Uterus (tissue), 2 donors: Measurements from ENCODE around the gene BRCA2.

Experiments used
- POLR2A ChIP-seq, 2 donors: fragments of 450-650 bp; IDR thresholded peaks; one replicate each; pipeline ENCODE4 v1.6.1; 2016; ENCODE audit warnings: antibody characterized with exemption in 2 of 2, mild to moderate bottlenecking in 1 of 2, moderate library complexity in 1 of 2
- TF ChIP-seq, protein P1 (sequence below), 4 experiments: fragments of 200-600 bp in 2 of 4; fragments of 450-650 bp in 2 of 4; sonication (generic) in 2 of 4; IDR thresholded peaks; one replicate each; pipeline ENCODE4 v1.5.1; 2016 to 2019; ENCODE audit warnings: antibody characterized with exemption in 4 of 4, mild to moderate bottlenecking in 2 of 4, moderate library complexity in 1 of 4

DNA sequence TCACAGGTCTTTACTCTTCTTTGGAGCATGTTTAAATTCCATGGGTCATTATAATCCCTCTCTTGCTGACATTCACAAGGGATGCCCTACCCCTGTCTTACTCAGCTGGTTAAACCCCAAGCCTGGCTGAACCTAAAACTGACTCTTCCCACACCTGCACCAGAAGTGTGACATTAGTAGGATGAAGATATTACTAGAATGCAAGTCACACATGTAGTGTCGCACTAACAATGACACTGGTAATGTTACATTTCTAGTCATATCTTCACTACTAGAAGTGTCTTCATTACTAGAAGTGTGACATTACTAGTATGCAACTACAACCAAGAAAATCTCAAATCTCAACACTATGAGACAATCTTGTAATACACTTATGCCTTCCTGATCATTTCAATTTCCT is 14.4 kb upstream of the BRCA2 start:
- TF ChIP-seq, protein P1, sequence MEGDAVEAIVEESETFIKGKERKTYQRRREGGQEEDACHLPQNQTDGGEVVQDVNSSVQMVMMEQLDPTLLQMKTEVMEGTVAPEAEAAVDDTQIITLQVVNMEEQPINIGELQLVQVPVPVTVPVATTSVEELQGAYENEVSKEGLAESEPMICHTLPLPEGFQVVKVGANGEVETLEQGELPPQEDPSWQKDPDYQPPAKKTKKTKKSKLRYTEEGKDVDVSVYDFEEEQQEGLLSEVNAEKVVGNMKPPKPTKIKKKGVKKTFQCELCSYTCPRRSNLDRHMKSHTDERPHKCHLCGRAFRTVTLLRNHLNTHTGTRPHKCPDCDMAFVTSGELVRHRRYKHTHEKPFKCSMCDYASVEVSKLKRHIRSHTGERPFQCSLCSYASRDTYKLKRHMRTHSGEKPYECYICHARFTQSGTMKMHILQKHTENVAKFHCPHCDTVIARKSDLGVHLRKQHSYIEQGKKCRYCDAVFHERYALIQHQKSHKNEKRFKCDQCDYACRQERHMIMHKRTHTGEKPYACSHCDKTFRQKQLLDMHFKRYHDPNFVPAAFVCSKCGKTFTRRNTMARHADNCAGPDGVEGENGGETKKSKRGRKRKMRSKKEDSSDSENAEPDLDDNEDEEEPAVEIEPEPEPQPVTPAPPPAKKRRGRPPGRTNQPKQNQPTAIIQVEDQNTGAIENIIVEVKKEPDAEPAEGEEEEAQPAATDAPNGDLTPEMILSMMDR (IDR thresholded peaks at IDR 0.05), result no peak
- no peak for TF ChIP-seq POLR2A (IDR thresholded peaks at IDR 0.05)
